GM23338 (cell line): ENCODE measurements around the gene AP2M1. TPM values are rescaled to one million over a fixed set of nuclear protein-coding genes. Genes with fewer than 3 reads are reported as not detected.

Source experiments
- ATAC-seq: fragments of 200-7000 bp; cut with Tn5 transposase; 3 replicates; pipeline ENCODE4 v1.9.1; 2020
- DNase-seq: peaks from one replicate; pipeline ENCODE4 v3.0.0-alpha.2; 2015; ENCODE audit warnings: low spot score
- H2AFZ ChIP-seq: fragments of 200-600 bp; sonication (generic); 2 replicates; pipeline ENCODE4 v1.8.0; 2016; ENCODE audit warnings: antibody characterized with exemption, mild to moderate bottlenecking, moderate library complexity
- H3F3A ChIP-seq: fragments of 200-600 bp; sonication (generic); replicated peaks from 2 replicates; pipeline ENCODE4 v1.8.0; 2017; ENCODE audit warnings: antibody characterized with exemption, mixed run types, low read depth
- H3K27ac ChIP-seq: fragments of 200-600 bp; sonication (generic); 2 replicates; pipeline ENCODE4 v1.6.1; 2016; ENCODE audit warnings: low read depth
- H3K27me3 ChIP-seq: fragments of 200-600 bp; sonication (generic); 2 replicates; pipeline ENCODE4 v1.8.0; 2016; ENCODE audit warnings: mild to moderate bottlenecking, mixed run types, moderate library complexity; ENCODE audit not compliant: insufficient read depth
- H3K36me3 ChIP-seq: fragments of 200-600 bp; sonication (generic); 2 replicates; pipeline ENCODE4 v1.8.0; 2016; ENCODE audit warnings: mild to moderate bottlenecking; ENCODE audit not compliant: insufficient read depth
- H3K4me1 ChIP-seq: fragments of 200-600 bp; sonication (generic); 2 replicates; pipeline ENCODE4 v1.8.0; 2016; ENCODE audit warnings: mild to moderate bottlenecking, moderate library complexity; ENCODE audit not compliant: insufficient read depth
- H3K4me2 ChIP-seq: fragments of 200-600 bp; sonication (generic); 2 replicates; pipeline ENCODE4 v1.7.1; 2017; ENCODE audit warnings: mixed run types
- H3K4me3 ChIP-seq: fragments of 200-600 bp; sonication (generic); 2 replicates; pipeline ENCODE4 v1.6.1; 2016; ENCODE audit warnings: mixed run types
- H3K79me2 ChIP-seq: fragments of 200-600 bp; sonication (generic); replicated peaks from 2 replicates; pipeline ENCODE4 v1.8.0; 2017; ENCODE audit warnings: mild to moderate bottlenecking; ENCODE audit not compliant: insufficient read depth
- H3K9me2 ChIP-seq: fragments of 200-600 bp; sonication (generic); 2 replicates; pipeline ENCODE4 v1.8.0; 2017; ENCODE audit not compliant: insufficient read depth
- H4K20me1 ChIP-seq: fragments of 200-600 bp; sonication (generic); replicated peaks from 2 replicates; pipeline ENCODE4 v1.8.0; 2017; ENCODE audit warnings: mild to moderate bottlenecking; ENCODE audit not compliant: insufficient read depth
- H3K27ac Mint-ChIP-seq: 2 replicates; pipeline ENCODE4 v1.8.0; 2020; ENCODE audit warnings: inconsistent platforms, mild to moderate bottlenecking, moderate library complexity, mixed read lengths
- H3K27me3 Mint-ChIP-seq: 3 replicates; pipeline ENCODE4 v1.8.0; 2022; ENCODE audit warnings: low read depth, mild to moderate bottlenecking, moderate library complexity, mixed read lengths, inconsistent platforms; ENCODE audit not compliant: insufficient read depth, poor library complexity
- H3K36me3 Mint-ChIP-seq: 3 replicates; pipeline ENCODE4 v1.8.0; 2021; ENCODE audit warnings: low read depth, mild to moderate bottlenecking, inconsistent platforms, moderate library complexity, mixed read lengths
- H3K4me1 Mint-ChIP-seq: 3 replicates; pipeline ENCODE4 v1.8.0; 2020; ENCODE audit warnings: mild to moderate bottlenecking, inconsistent platforms, mixed read lengths
- H3K4me3 Mint-ChIP-seq: 3 replicates; pipeline ENCODE4 v1.8.0; 2021; ENCODE audit warnings: moderate library complexity, mild to moderate bottlenecking, inconsistent platforms, mixed read lengths
- H3K9me3 Mint-ChIP-seq: 3 replicates; pipeline ENCODE4 v1.8.0; 2020; ENCODE audit warnings: moderate library complexity, mild to moderate bottlenecking, inconsistent platforms, mixed read lengths
- CREB1 ChIP-seq: fragments of 250-450 bp; sonication (Bioruptor Pico); IDR thresholded peaks from 2 replicates; pipeline ENCODE4 v1.5.0; 2020; ENCODE audit warnings: low read depth, mild to moderate bottlenecking, moderate library complexity
- EZH2 ChIP-seq: fragments of 200-600 bp; sonication (generic); IDR thresholded peaks from one replicate; pipeline ENCODE4 v1.8.0; 2017; ENCODE audit warnings: antibody characterized with exemption, mild to moderate bottlenecking, low read depth; ENCODE audit not compliant: unreplicated experiment
- NANOG ChIP-seq: IDR thresholded peaks from 2 replicates; pipeline ENCODE4 v1.6.1; 2016; ENCODE audit warnings: antibody characterized with exemption, borderline replicate concordance
- POLR2AphosphoS5 ChIP-seq: IDR thresholded peaks from 2 replicates; pipeline ENCODE4 v1.6.1; 2016; ENCODE audit warnings: antibody characterized with exemption, low read depth
- ZNF331 ChIP-seq: fragments of 250-450 bp; sonication (Bioruptor Pico); IDR thresholded peaks from 2 replicates; pipeline ENCODE4 v1.5.0; 2020; ENCODE audit warnings: low read depth, mild to moderate bottlenecking, moderate library complexity
- polyA plus RNA-seq: library from polyadenylated mRNA; unstranded; fragments of >200 nt; fragmentation: Nextera tagmentation; extraction: Ambion mirVana; gene quantifications from 2 replicates; pipeline ENCODE4 v1.2.1, GENCODE V29; 2016
- total RNA-seq: library from RNA; depleted of rRNA; stranded (reverse); fragments of >200 nt; shearing (Covaris generic); gene quantifications from 2 replicates; pipeline ENCODE4 v1.2.3, GENCODE V29; 2014
- TF ChIP-seq, protein P1 (sequence below): fragments of 250-450 bp; sonication (Bioruptor Pico); IDR thresholded peaks from 2 replicates; pipeline ENCODE4 v1.5.0; 2020; ENCODE audit warnings: mild to moderate bottlenecking, moderate library complexity
- TF ChIP-seq, protein P2 (sequence below): IDR thresholded peaks from one replicate; pipeline ENCODE4 v1.6.1; 2018; ENCODE audit warnings: antibody characterized with exemption; ENCODE audit not compliant: unreplicated experiment

Gene AP2M1
- total and polyA plus RNA-seq, 2 experiments from 2014 or later: 215 to 305 TPM

DNA sequence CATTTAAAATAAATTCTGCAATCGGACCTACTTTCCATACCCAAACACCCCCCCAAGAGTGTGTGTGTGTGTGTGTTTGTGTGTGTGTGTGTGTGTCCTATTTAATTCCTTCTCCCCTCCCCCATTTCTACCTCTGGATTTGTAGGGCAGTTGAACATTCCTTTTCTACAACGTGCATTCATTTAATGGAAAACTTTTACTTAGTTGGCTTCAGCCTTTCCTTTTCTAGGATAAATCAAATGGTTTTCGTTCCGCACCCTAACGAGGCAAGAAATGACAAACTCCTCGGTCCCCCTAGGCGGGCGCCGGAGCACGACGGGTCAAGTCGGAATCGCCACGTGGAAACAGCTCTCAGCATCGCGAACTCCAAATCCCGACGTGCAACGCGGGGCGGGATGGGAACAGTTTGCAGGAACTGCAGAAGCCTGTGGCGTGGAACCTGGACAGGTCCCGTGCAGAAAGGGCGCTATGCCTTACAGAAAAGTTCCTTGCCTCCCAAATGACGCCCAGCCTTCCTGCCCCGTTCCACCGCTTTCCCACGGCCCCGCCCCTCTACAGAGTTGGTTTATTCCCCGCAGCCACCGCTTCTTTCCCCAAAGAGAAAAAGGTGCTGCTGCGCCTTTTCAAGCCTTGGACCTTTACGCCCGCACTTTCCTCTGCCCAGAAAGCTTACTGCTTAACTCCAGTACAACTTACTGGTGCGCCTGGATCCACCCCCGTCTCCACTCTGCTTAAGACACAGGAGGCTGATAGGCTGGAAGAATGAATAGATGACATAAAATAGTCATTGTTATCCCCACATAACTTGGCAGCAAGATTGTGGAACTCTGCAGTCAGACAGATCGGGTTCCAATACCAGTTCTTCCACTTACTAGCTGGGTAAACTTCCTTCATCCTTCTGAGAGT, 40.6 kb upstream of the AP2M1 start (continued):
- TF ChIP-seq, protein P1, sequence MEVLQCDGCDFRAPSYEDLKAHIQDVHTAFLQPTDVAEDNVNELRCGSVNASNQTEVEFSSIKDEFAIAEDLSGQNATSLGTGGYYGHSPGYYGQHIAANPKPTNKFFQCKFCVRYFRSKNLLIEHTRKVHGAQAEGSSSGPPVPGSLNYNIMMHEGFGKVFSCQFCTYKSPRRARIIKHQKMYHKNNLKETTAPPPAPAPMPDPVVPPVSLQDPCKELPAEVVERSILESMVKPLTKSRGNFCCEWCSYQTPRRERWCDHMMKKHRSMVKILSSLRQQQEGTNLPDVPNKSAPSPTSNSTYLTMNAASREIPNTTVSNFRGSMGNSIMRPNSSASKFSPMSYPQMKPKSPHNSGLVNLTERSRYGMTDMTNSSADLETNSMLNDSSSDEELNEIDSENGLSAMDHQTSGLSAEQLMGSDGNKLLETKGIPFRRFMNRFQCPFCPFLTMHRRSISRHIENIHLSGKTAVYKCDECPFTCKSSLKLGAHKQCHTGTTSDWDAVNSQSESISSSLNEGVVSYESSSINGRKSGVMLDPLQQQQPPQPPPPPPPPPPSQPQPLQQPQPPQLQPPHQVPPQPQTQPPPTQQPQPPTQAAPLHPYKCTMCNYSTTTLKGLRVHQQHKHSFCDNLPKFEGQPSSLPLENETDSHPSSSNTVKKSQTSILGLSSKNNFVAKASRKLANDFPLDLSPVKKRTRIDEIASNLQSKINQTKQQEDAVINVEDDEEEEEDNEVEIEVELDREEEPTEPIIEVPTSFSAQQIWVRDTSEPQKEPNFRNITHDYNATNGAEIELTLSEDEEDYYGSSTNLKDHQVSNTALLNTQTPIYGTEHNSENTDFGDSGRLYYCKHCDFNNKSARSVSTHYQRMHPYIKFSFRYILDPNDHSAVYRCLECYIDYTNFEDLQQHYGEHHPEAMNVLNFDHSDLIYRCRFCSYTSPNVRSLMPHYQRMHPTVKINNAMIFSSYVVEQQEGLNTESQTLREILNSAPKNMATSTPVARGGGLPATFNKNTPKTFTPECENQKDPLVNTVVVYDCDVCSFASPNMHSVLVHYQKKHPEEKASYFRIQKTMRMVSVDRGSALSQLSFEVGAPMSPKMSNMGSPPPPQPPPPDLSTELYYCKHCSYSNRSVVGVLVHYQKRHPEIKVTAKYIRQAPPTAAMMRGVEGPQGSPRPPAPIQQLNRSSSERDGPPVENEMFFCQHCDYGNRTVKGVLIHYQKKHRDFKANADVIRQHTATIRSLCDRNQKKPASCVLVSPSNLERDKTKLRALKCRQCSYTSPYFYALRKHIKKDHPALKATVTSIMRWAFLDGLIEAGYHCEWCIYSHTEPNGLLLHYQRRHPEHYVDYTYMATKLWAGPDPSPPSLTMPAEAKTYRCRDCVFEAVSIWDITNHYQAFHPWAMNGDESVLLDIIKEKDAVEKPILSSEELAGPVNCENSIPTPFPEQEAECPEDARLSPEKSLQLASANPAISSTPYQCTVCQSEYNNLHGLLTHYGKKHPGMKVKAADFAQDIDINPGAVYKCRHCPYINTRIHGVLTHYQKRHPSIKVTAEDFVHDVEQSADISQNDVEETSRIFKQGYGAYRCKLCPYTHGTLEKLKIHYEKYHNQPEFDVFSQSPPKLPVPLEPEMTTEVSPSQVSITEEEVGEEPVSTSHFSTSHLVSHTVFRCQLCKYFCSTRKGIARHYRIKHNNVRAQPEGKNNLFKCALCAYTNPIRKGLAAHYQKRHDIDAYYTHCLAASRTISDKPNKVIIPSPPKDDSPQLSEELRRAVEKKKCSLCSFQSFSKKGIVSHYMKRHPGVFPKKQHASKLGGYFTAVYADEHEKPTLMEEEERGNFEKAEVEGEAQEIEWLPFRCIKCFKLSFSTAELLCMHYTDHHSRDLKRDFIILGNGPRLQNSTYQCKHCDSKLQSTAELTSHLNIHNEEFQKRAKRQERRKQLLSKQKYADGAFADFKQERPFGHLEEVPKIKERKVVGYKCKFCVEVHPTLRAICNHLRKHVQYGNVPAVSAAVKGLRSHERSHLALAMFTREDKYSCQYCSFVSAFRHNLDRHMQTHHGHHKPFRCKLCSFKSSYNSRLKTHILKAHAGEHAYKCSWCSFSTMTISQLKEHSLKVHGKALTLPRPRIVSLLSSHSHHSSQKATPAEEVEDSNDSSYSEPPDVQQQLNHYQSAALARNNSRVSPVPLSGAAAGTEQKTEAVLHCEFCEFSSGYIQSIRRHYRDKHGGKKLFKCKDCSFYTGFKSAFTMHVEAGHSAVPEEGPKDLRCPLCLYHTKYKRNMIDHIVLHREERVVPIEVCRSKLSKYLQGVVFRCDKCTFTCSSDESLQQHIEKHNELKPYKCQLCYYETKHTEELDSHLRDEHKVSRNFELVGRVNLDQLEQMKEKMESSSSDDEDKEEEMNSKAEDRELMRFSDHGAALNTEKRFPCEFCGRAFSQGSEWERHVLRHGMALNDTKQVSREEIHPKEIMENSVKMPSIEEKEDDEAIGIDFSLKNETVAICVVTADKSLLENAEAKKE (CRISPR knock-in tag): no peak
- TF ChIP-seq EZH2 (no peak), NANOG (0 out of 2 replicates have a peak, but pooled peaks have one; percentile 20), CREB1 (CRISPR knock-in tag) (0 out of 2 replicates have a peak, but pooled peaks have one; percentile 5), ZNF331 (no peak), POLR2AphosphoS5 (peak; percentile 71)

DNA sequence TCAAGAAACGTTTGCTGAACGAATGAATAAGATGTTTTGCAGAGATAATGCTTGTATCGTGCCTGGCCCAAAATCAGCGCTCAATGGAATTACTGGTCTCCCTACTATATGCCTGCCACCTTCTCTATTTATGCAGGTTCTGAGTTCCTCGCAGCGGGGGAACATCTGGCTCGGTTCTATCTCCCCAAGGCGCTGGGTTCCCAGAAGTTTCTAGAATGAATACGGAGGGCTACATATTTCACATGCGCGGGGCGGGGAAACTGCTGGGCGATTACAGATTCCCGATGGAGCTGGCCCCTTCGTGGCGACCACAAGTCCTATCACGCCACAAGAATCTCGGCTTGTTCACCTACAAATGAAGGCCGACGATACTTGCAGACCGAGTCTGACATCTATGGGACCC, 39.9 kb upstream of the AP2M1 start:
- peaks cover 4% of the 10 kb centered on the region for H4K20me1 ChIP-seq
- H3K36me3 ChIP-seq: 0 out of 2 replicates have a peak, but pooled peaks cover 5% of the 10 kb centered on the region
- H3K4me1 ChIP-seq: peaks cover 7% of the 10 kb centered on the region; the same call in 1 of the 2 replicates
- peaks cover 42% of the 10 kb centered on the region for H3K79me2 ChIP-seq
- peak overlapping the region; percentile 53; the same call in 1 of the 2 replicates for H3K27ac ChIP-seq
- H3K9me3 Mint-ChIP-seq: no peaks in the 10 kb centered on the region
- H3K27me3 Mint-ChIP-seq: peaks cover 15% of the 10 kb centered on the region
- DNase-seq: no peak
- H3K9me2 ChIP-seq: no peaks in the 10 kb centered on the region
- TF ChIP-seq, protein P2, sequence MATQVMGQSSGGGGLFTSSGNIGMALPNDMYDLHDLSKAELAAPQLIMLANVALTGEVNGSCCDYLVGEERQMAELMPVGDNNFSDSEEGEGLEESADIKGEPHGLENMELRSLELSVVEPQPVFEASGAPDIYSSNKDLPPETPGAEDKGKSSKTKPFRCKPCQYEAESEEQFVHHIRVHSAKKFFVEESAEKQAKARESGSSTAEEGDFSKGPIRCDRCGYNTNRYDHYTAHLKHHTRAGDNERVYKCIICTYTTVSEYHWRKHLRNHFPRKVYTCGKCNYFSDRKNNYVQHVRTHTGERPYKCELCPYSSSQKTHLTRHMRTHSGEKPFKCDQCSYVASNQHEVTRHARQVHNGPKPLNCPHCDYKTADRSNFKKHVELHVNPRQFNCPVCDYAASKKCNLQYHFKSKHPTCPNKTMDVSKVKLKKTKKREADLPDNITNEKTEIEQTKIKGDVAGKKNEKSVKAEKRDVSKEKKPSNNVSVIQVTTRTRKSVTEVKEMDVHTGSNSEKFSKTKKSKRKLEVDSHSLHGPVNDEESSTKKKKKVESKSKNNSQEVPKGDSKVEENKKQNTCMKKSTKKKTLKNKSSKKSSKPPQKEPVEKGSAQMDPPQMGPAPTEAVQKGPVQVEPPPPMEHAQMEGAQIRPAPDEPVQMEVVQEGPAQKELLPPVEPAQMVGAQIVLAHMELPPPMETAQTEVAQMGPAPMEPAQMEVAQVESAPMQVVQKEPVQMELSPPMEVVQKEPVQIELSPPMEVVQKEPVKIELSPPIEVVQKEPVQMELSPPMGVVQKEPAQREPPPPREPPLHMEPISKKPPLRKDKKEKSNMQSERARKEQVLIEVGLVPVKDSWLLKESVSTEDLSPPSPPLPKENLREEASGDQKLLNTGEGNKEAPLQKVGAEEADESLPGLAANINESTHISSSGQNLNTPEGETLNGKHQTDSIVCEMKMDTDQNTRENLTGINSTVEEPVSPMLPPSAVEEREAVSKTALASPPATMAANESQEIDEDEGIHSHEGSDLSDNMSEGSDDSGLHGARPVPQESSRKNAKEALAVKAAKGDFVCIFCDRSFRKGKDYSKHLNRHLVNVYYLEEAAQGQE: no peak
- TF ChIP-seq EZH2: no peak
- peaks cover 9% of the 10 kb centered on the region; the same call in 1 of the 3 replicates for H3K36me3 Mint-ChIP-seq
- H3K4me1 Mint-ChIP-seq: peaks cover 16% of the 10 kb centered on the region
- ATAC-seq: peak; percentile 3; the same call in 2 of the 3 replicates
- H3F3A ChIP-seq: peaks cover 7% of the 10 kb centered on the region; the same call in 1 of the 2 replicates
- H3K27ac Mint-ChIP-seq: peak overlapping the region; percentile 90
- H2AFZ ChIP-seq: peak overlapping the region; percentile 23
- H3K4me3 ChIP-seq: peak overlapping the region; percentile 89
- no peaks in the 10 kb centered on the region for H3K27me3 ChIP-seq
- peak overlapping the region; percentile 95 for H3K4me3 Mint-ChIP-seq
- peak overlapping the region; percentile 100 for H3K4me2 ChIP-seq
